Esophagus squamous epithelium (tissue), 4 donors: ENCODE measurements around the gene ENHO.

Source experiments
- CTCF ChIP-seq, 6 experiments: fragments of 450-650 bp in 4 of 6; fragments of 200-600 bp in 2 of 6; sonication (generic) in 2 of 6; IDR thresholded peaks; one replicate each; pipeline ENCODE4 v1.5.1; 2016 to 2019; ENCODE audit warnings: antibody characterized with exemption in 6 of 6, mild to moderate bottlenecking in 4 of 6, moderate library complexity in 4 of 6
- POLR2A ChIP-seq, 4 donors: fragments of 450-650 bp; IDR thresholded peaks; one replicate each; pipeline ENCODE4 v1.6.1; 2017; ENCODE audit warnings: antibody characterized with exemption in 4 of 4, mild to moderate bottlenecking in 4 of 4, moderate library complexity in 3 of 4

- TF ChIP-seq CTCF (IDR thresholded peaks at IDR 0.05) (no peak), POLR2A (IDR thresholded peaks at IDR 0.05) (no peak)
Observed at GRCh38 chr9:34512131-34513078, 10.4 kb downstream of the ENHO start.
